Measurements from ENCODE around the gene ADPRHL1.
A peak's percentile ranks its signal among the peaks of the same experiment; 100 is the strongest.

The ADPRHL1 gene

GRCh38 chr13:113413898-113414282, 39.4 kb downstream of the ADPRHL1 start:
- Mint-ChIP-seq H3K27ac (no peak overlapping the region), H3K4me1 (peaks cover 2% of the 10 kb centered on the region), H3K27me3 (no peaks in the 10 kb centered on the region), H3K36me3 (ENCODE audit: low read depth) (no peaks in the 10 kb centered on the region), H3K9me3 (no peaks in the 10 kb centered on the region), H3K4me3 (no peak overlapping the region)
- ATAC-seq (no peak), DNase-seq (no peak)

- Mint-ChIP-seq H3K36me3 (ENCODE audit: low read depth) (no peaks in the 10 kb centered on the region), H3K9me3 (no peaks in the 10 kb centered on the region), H3K4me1 (peaks cover 2% of the 10 kb centered on the region), H3K27me3 (peaks cover under 1% of the 10 kb centered on the region), H3K27ac (no peak overlapping the region), H3K4me3 (no peak overlapping the region)
- no peak for ATAC-seq
- DNase-seq, result no peak
Measured at GRCh38 chr13:113413178-113413897, 40.0 kb downstream of the ADPRHL1 start.

GRCh38 chr13:113412440-113412839, 40.8 kb downstream of the ADPRHL1 start:
- Mint-ChIP-seq H3K9me3 (no peaks in the 10 kb centered on the region), H3K27ac (no peak overlapping the region), H3K4me3 (no peak overlapping the region), H3K27me3 (peaks cover 3% of the 10 kb centered on the region), H3K36me3 (ENCODE audit: low read depth) (no peaks in the 10 kb centered on the region), H3K4me1 (peaks cover 2% of the 10 kb centered on the region)
- ATAC-seq (no peak), DNase-seq (no peak)

DNA sequence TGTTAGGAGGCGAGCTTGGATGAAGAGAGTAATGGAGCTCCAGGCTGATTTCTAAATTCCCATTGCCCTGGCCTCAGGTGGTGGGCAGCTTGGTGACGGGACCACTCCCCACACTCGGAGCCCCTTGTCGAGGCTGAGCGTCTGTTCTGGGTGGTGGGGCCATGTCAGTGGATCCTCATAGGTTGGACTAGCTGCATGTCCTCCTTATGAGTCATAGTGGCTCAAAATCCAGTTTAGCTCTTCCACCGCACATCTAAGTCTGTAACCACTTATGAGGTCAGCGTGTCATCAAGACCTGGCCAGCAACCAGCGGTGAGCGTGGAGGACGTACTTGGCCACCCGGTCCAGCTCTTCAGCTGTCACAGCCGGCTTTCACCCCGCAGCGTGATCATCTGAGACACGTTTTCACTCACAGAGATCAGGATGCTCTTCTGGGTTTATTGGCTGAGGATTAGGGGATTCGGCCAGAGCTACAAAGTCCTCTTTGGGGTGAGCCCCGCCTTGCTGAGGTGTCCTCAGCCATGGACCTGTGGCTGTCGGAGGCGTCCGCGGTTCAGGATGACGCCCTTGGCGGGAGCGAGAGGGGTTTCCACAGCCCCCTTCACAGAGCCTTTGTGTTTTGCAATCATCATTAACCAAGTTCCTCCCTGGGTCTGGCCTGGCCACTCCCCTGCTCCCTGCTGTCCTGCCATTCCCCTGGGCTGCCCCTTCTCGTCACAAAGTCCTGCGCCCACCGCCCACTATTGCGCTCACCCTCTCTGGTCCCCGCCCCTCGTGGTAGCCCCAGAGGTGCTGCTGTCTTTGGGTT, 41.9 kb downstream of the ADPRHL1 start:
- Mint-ChIP-seq H3K9me3 (no peaks in the 10 kb centered on the region), H3K27ac (no peak overlapping the region), H3K27me3 (peaks cover 3% of the 10 kb centered on the region), H3K4me1 (peaks cover 2% of the 10 kb centered on the region), H3K36me3 (ENCODE audit: low read depth) (no peaks in the 10 kb centered on the region), H3K4me3 (no peak overlapping the region)
- no peak for ATAC-seq
- no peak for DNase-seq

DNA sequence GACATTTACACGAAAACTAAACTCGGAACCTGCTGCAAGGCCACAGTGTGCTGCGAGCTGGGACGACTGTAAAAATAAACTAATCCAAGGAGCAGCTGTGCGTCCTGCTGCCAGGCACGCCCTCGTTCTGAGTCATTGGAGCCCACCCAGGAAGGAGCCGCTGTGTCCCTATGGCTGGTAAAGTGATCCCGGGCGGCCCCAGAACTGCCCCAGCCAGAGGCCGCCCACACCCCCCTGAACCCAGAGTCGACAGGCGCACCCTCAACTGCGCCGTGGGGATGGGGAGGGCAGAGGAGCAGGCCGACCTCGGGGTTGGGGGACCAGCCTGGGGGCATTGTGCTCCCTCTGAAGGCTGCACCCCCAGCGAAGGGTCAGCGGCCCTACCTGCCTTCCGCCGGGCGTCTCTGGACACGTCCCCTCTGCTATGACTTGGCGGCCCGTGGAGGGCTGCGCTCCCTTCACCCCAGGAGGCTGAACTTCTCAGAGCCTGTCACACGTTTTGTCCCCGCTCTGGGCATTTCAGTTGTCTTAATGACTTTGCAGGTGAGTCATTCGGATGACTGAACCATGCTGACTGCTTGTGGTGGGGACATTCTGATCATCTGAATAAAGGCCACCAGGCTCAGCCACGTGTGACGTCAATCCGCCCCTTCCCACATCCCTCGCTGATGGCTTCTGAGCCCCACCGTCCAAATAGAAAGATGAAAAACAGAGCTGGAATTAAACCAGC, 42.7 kb downstream of the ADPRHL1 start:
- Mint-ChIP-seq H3K36me3 (ENCODE audit: low read depth) (no peaks in the 10 kb centered on the region), H3K4me3 (no peak overlapping the region), H3K9me3 (no peaks in the 10 kb centered on the region), H3K27ac (no peak overlapping the region), H3K4me1 (peaks cover 2% of the 10 kb centered on the region), H3K27me3 (peaks cover 3% of the 10 kb centered on the region)
- DNase-seq (no peak), ATAC-seq (peak; percentile 57)

- DNase-seq, result no peak
- Mint-ChIP-seq H3K27me3 (peaks cover 3% of the 10 kb centered on the region), H3K36me3 (ENCODE audit: low read depth) (no peaks in the 10 kb centered on the region), H3K4me3 (no peak overlapping the region), H3K4me1 (peaks cover 2% of the 10 kb centered on the region), H3K27ac (no peak overlapping the region), H3K9me3 (no peaks in the 10 kb centered on the region)
- no peak for ATAC-seq
Measured at GRCh38 chr13:113408562-113408961, 44.7 kb downstream of the ADPRHL1 start.

- no peak for ATAC-seq
- no peaks in the 10 kb centered on the region for H3K9me3 Mint-ChIP-seq
- no peak overlapping the region for H3K4me3 Mint-ChIP-seq
- peaks cover 2% of the 10 kb centered on the region for H3K4me1 Mint-ChIP-seq
- peaks cover 3% of the 10 kb centered on the region for H3K27me3 Mint-ChIP-seq
- H3K36me3 Mint-ChIP-seq (ENCODE audit: low read depth), result no peaks in the 10 kb centered on the region
- DNase-seq, result no peak
- no peak overlapping the region for H3K27ac Mint-ChIP-seq
Measured at GRCh38 chr13:113407531-113408393, 45.5 kb downstream of the ADPRHL1 start.

DNA sequence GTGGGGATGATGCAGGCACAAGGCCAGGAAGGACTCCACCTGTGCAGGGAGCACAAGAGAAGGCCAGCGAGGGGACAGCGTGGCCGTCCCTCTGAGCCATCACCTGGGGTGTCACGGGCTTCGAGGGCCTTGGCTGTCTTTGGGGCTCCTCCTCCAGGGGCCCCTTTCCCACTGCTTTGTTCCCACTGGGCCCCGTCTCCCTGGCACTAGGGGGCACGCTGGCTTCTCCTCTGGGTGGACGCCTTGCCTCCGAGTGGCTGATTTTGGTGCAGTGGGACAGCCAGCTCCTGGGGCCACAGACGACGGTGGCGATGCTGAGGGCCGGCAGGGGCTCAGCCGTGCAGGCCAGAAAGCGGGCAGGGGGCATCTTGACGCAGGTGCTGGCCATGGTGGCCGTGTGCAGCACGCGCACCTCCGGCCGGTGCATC, 46.2 kb downstream of the ADPRHL1 start:
- Mint-ChIP-seq H3K27ac (no peak overlapping the region), H3K4me3 (no peak overlapping the region), H3K36me3 (ENCODE audit: low read depth) (no peaks in the 10 kb centered on the region), H3K4me1 (peaks cover 2% of the 10 kb centered on the region), H3K9me3 (no peaks in the 10 kb centered on the region), H3K27me3 (peaks cover 3% of the 10 kb centered on the region)
- DNase-seq, result no peak
- no peak for ATAC-seq

DNA sequence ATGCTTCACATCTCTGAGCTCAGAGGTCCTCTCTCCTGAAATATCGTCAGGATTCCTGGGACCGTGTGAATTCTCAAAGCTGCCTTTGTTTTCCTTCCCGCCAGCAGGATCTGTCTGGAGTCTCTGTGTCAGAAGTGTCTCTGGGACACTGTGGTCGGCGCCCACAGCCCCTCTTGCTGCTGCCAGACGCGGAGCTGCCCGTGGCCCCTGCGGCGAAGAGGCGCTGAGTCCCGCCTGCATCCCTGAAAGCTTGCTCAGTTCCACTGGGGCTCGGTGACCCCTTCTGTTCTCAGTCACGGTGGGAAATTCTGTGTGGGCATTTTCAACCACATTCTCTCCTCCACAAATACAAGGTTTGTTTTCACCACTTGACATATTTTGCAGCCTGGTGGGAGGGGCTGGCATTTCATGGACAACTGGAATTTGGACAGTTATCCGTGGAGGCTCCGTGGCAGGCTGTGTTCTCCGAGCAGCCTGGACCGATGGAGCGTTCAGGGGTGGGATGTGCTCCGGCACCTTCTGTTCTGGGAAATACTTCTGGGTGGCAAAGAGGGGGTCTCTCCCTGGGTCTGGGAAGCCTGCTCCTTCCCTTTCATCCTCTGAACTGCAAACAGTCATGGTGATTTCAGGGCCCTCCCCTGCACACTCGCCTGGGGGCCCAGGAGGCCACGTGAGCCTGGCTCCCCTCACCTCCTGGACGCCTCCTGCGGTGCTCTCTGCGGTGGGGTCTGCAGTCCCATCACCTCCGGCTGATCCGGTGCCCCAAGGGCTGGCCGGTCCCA, 46.8 kb downstream of the ADPRHL1 start:
- peaks cover 2% of the 10 kb centered on the region for H3K4me1 Mint-ChIP-seq
- H3K4me3 Mint-ChIP-seq, result no peak overlapping the region
- ATAC-seq (no peak), DNase-seq (no peak)
- H3K27ac Mint-ChIP-seq, result no peak overlapping the region
- no peaks in the 10 kb centered on the region for H3K9me3 Mint-ChIP-seq
- peaks cover 3% of the 10 kb centered on the region for H3K27me3 Mint-ChIP-seq
- no peaks in the 10 kb centered on the region for H3K36me3 Mint-ChIP-seq (ENCODE audit: low read depth)

GRCh38 chr13:113405481-113406300, 47.6 kb downstream of the ADPRHL1 start:
- no peaks in the 10 kb centered on the region for H3K4me1 Mint-ChIP-seq

GRCh38 chr13:113404723-113405471, 48.4 kb downstream of the ADPRHL1 start:
- H3K27ac Mint-ChIP-seq, result no peak overlapping the region
- no peaks in the 10 kb centered on the region for H3K4me1 Mint-ChIP-seq
- peak; percentile 2 for ATAC-seq
- H3K27me3 Mint-ChIP-seq, result peaks cover 3% of the 10 kb centered on the region
- H3K9me3 Mint-ChIP-seq, result no peaks in the 10 kb centered on the region
- no peaks in the 10 kb centered on the region for H3K36me3 Mint-ChIP-seq (ENCODE audit: low read depth)
- no peak overlapping the region for H3K4me3 Mint-ChIP-seq
- no peak for DNase-seq

More at GRCh38 chr13:113405481-113406300, 47.6 kb downstream of the ADPRHL1 start:
- Mint-ChIP-seq H3K9me3 (no peaks in the 10 kb centered on the region), H3K27me3 (peaks cover 3% of the 10 kb centered on the region), H3K36me3 (ENCODE audit: low read depth) (no peaks in the 10 kb centered on the region), H3K4me3 (no peak overlapping the region), H3K27ac (no peak overlapping the region)
- DNase-seq (no peak), ATAC-seq (no peak)

DNA sequence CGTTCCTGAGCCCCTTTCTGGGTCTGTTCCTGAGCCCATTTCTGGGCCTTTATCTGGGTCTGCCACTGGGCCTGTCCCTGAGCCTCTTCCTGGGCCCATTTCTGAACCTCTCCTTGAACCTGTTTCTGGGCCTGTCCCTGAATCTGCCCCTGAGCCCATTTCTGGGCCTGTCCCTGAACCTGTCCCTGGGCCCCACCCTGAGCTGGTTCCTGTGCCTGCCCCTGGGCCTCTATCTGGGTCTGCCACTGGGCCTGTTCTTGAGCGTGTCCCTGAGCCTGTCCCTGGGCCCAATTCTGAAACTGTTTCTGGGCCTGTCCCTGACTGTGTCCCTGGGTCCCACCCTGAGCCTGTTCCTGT, 48.9 kb downstream of the ADPRHL1 start:
- H3K9me3 Mint-ChIP-seq, result no peaks in the 10 kb centered on the region
- no peaks in the 10 kb centered on the region for H3K36me3 Mint-ChIP-seq (ENCODE audit: low read depth)
- no peak overlapping the region for H3K27ac Mint-ChIP-seq
- no peak overlapping the region for H3K4me3 Mint-ChIP-seq
- DNase-seq, result no peak
- no peaks in the 10 kb centered on the region for H3K4me1 Mint-ChIP-seq
- H3K27me3 Mint-ChIP-seq, result peaks cover 3% of the 10 kb centered on the region
- no peak for ATAC-seq
